CD4-positive, alpha-beta memory T cell (primary cell): ENCODE data around the gene COMP. TPM values are rescaled to one million over a fixed set of nuclear protein-coding genes. Genes with fewer than 3 reads are reported as not detected.

Source experiments
- CTCF ChIA-PET: fragments of 350-600 bp; sonication (Branson Sonifier 250); formaldehyde crosslinking; loops from one replicate; lab custom pipeline; 2021; ENCODE audit warnings: inconsistent platforms; ENCODE audit not compliant: partially characterized antibody; lab: Charles Lee
- POLR2A ChIA-PET: fragments of 350-600 bp; sonication (Branson Sonifier 250); formaldehyde crosslinking; loops from one replicate; lab custom pipeline; 2021; ENCODE audit not compliant: partially characterized antibody; lab: Charles Lee
- DNase-seq, 5 donors: peaks; one replicate each; pipeline versions ENCODE4 v3.0.0 to v3.0.0-alpha.2; 2020 to 2022; ENCODE audit warnings: mixed read lengths in 1 of 5
- H3K27ac ChIP-seq: one replicate; pipeline ENCODE4 v1.7.0; 2013; ENCODE audit warnings: low read depth, low read length
- H3K27me3 ChIP-seq: 2 replicates; pipeline ENCODE4 v1.7.0; 2013; ENCODE audit warnings: mild to moderate bottlenecking, low read length, moderate library complexity; ENCODE audit not compliant: insufficient read depth
- H3K36me3 ChIP-seq: 2 replicates; pipeline ENCODE4 v1.7.0; 2013; ENCODE audit warnings: mild to moderate bottlenecking, low read length, moderate library complexity; ENCODE audit not compliant: insufficient read depth
- H3K4me1 ChIP-seq: 2 replicates; pipeline ENCODE4 v1.7.0; 2013; ENCODE audit warnings: mild to moderate bottlenecking, low read length, moderate library complexity; ENCODE audit not compliant: insufficient read depth
- H3K4me3 ChIP-seq, 2 donors: one replicate each; pipeline ENCODE4 v1.7.0; 2013; ENCODE audit warnings: low read length in 2 of 2, mild to moderate bottlenecking in 1 of 2
- H3K9me3 ChIP-seq, 2 donors: one replicate each; pipeline ENCODE4 v1.7.0; 2013; ENCODE audit warnings: low read length in 2 of 2, control low read depth in 1 of 2; ENCODE audit not compliant: control insufficient read depth in 1 of 2
- H3K27ac Mint-ChIP-seq, 7 donors: one replicate each; pipeline ENCODE4 v1.8.0; 2020 to 2021; ENCODE audit warnings: mixed read lengths in 7 of 7, mild to moderate bottlenecking in 6 of 7, inconsistent platforms in 3 of 7, moderate library complexity in 3 of 7
- H3K27me3 Mint-ChIP-seq, 2 donors: one replicate each; pipeline ENCODE4 v1.8.0; 2020 to 2021; ENCODE audit warnings: mixed read lengths in 2 of 2
- H3K36me3 Mint-ChIP-seq, 2 donors: one replicate each; pipeline ENCODE4 v1.8.0; 2020 to 2021; ENCODE audit warnings: mixed read lengths in 2 of 2, inconsistent platforms in 1 of 2, mild to moderate bottlenecking in 1 of 2
- H3K4me1 Mint-ChIP-seq, 4 donors: one replicate each; pipeline ENCODE4 v1.8.0; 2020 to 2021; ENCODE audit warnings: mixed read lengths in 4 of 4, mild to moderate bottlenecking in 1 of 4
- H3K4me3 Mint-ChIP-seq, 8 donors: one replicate each; pipeline ENCODE4 v1.8.0; 2020 to 2021; ENCODE audit warnings: mixed read lengths in 8 of 8, mild to moderate bottlenecking in 7 of 8, moderate library complexity in 6 of 8, inconsistent platforms in 3 of 8
- H3K9me3 Mint-ChIP-seq, 8 donors: one replicate each; pipeline ENCODE4 v1.8.0; 2020 to 2021; ENCODE audit warnings: mixed read lengths in 8 of 8, mild to moderate bottlenecking in 5 of 8, inconsistent platforms in 3 of 8, moderate library complexity in 1 of 8
- intact Hi-C: fragments of 100-400 bp; cut with micrococcal nuclease; formaldehyde crosslinking; loops from one replicate; pipeline ENCODE4 v1.15.1; 2023
- polyA plus RNA-seq, 2 donors: library from polyadenylated mRNA; unstranded; fragments of 300-500 nt; fragmentation: Illumina TruSeq; gene quantifications; one replicate each; pipeline ENCODE4 v1.2.3, GENCODE V29; 2021
- total RNA-seq, 2 experiments: library from RNA; stranded (reverse); gene quantifications; one replicate each; pipeline ENCODE4 v1.2.3, GENCODE V29; 2021

Gene COMP
- total and polyA plus RNA-seq, 4 experiments from 2014 or later, result not detected

- Histone ChIP-seq H3K36me3 (no peaks in the 10 kb centered on the region), H3K27ac (no peak overlapping the region), H3K27me3 (no peaks in the 10 kb centered on the region), H3K4me1 (no peaks in the 10 kb centered on the region), H3K9me3 (no peaks in the 10 kb centered on the region), H3K4me3 (no peak overlapping the region)
- Mint-ChIP-seq H3K36me3 (peaks cover 3 to 7% of the 10 kb centered on the region in 2 donors), H3K27me3 (no peaks in the 10 kb centered on the region), H3K27ac (no peak overlapping the region), H3K4me3 (no peak overlapping the region), H3K4me1 (no peaks in the 10 kb centered on the region), H3K9me3 (no peaks in the 10 kb centered on the region)
- intact Hi-C loops, result no loop called here
- ChIA-PET CTCF (no interaction called here), POLR2A (no interaction called here)
- no peak for DNase-seq
Measured at GRCh38 chr19:18746401-18747325, 44.4 kb downstream of the COMP start.

DNA sequence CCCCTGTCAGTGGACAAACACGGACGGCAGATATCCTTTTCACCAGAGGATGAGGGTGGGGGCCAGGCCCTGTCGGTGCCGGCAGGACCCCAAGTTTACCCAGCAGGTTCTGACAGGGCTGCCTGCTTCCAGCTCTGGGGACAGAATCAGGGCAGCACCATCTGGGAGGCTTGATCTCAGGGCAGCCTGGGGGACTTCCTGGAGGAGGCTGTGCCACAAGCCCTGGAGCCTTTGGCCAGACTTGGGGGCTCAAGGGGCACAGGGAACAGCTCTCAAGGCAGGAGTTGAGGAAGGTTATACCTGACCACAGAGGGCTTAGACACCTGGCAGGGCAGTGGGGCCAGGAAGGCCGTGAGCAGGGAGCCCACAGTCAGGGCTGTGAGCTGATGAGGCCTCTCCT lies 45.2 kb downstream of the COMP start:
- Mint-ChIP-seq H3K9me3 (no peaks in the 10 kb centered on the region), H3K4me1 (no peaks in the 10 kb centered on the region), H3K27me3 (no peaks in the 10 kb centered on the region), H3K27ac (no peak overlapping the region), H3K4me3 (no peak overlapping the region), H3K36me3 (peaks cover 3 to 5% of the 10 kb centered on the region in 2 donors)
- ChIA-PET POLR2A (no interaction called here), CTCF (no interaction called here)
- Histone ChIP-seq H3K4me3 (no peak overlapping the region), H3K9me3 (no peaks in the 10 kb centered on the region), H3K4me1 (no peaks in the 10 kb centered on the region), H3K27ac (no peak overlapping the region), H3K36me3 (no peaks in the 10 kb centered on the region), H3K27me3 (no peaks in the 10 kb centered on the region)
- intact Hi-C loops, result no loop called here
- DNase-seq, result no peak

GRCh38 chr19:18745012-18745735 lies 45.9 kb downstream of the COMP start:
- Mint-ChIP-seq H3K4me3 (no peak overlapping the region), H3K27ac (no peak overlapping the region), H3K4me1 (no peaks in the 10 kb centered on the region), H3K27me3 (no peaks in the 10 kb centered on the region), H3K36me3 (peaks cover 0 to 1% of the 10 kb centered on the region in 2 donors), H3K9me3 (no peaks in the 10 kb centered on the region)
- H3K27ac ChIP-seq, result no peak overlapping the region
- H3K4me1 ChIP-seq, result no peaks in the 10 kb centered on the region
- no peaks in the 10 kb centered on the region for H3K9me3 ChIP-seq
- H3K36me3 ChIP-seq, result no peaks in the 10 kb centered on the region
- H3K4me3 ChIP-seq, result no peak overlapping the region
- no peak for DNase-seq
- no peaks in the 10 kb centered on the region for H3K27me3 ChIP-seq
- ChIA-PET CTCF (no interaction called here), POLR2A (no interaction called here)
- intact Hi-C loops, result no loop called here

GRCh38 chr19:18743784-18744418 lies 47.2 kb downstream of the COMP start:
- H3K9me3 ChIP-seq, result no peaks in the 10 kb centered on the region
- Mint-ChIP-seq H3K27ac (peak overlapping the region in 1 of 7 donors; percentile 18), H3K27me3 (no peaks in the 10 kb centered on the region), H3K9me3 (no peaks in the 10 kb centered on the region), H3K4me3 (peak overlapping the region in 1 of 8 donors; percentile 46), H3K36me3 (peaks cover 0 to 1% of the 10 kb centered on the region in 2 donors), H3K4me1 (no peaks in the 10 kb centered on the region)
- no peak overlapping the region for H3K4me3 ChIP-seq
- H3K27ac ChIP-seq, result no peak overlapping the region
- ChIA-PET POLR2A (no interaction called here), CTCF (no interaction called here)
- DNase-seq, result no peak
- intact Hi-C loops, result no loop called here
- H3K36me3 ChIP-seq, result no peaks in the 10 kb centered on the region
- H3K27me3 ChIP-seq, result no peaks in the 10 kb centered on the region
- no peaks in the 10 kb centered on the region for H3K4me1 ChIP-seq

DNA sequence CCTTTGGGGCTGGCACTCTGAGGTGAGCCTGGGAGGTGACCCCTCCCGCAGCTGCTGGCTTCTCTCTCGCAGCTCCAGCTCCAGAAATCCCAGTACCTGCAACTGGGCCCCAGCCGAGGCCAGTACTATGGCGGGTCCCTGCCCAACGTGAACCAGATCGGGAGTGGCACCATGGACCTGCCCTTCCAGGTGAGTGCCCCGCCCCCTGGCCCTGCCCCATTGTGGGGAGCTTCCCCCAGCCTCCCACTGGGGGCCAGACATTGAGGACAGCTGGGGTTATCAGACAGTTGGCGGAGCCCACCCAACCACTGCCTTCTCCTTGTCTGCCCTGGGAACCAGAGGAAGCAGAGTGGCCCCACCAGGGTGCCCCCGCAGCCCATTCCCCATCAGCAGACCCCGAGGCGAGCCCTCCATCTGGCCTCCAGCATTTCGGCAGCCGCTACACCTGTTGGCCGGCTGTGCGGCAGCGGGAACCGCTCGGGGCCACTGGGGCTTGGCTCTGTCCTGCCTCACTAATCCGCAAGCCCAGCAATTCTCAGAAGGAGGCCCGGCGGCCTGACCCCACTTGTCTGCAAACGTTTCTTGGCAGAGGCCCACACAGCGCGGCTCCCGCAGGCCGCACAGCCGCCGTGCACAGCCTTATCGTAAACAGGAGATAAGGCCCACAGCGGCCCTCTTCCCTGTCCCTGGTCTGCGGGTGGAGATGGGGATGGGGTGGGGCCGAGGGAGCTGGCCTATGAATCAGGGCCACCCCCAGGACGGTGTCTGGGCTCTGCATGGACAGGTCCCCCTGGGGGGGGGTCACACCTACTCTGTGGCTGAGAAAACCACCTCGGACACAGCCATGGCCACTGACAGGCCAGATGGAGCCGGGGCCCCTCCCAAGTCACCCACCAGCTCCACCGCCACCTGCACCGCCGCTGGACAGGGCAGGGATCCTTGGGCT lies 48.0 kb downstream of the COMP start:
- Mint-ChIP-seq H3K27ac (no peak overlapping the region), H3K9me3 (no peaks in the 10 kb centered on the region), H3K27me3 (no peaks in the 10 kb centered on the region), H3K4me3 (no peak overlapping the region), H3K36me3 (peaks cover 0 to under 1% of the 10 kb centered on the region in 2 donors), H3K4me1 (no peaks in the 10 kb centered on the region)
- intact Hi-C loops, result no loop called here
- no peaks in the 10 kb centered on the region for H3K4me1 ChIP-seq
- no peak overlapping the region for H3K4me3 ChIP-seq
- H3K27me3 ChIP-seq, result no peaks in the 10 kb centered on the region
- no peak for DNase-seq
- ChIA-PET POLR2A (no interaction called here), CTCF (interaction anchor here (0.8 kb wide), 1 partner anchor 16 kb away, joined by 3 read pairs; no protein-coding TSS in a partner anchor)
- H3K27ac ChIP-seq, result no peak overlapping the region
- no peaks in the 10 kb centered on the region for H3K9me3 ChIP-seq
- H3K36me3 ChIP-seq, result no peaks in the 10 kb centered on the region

DNA sequence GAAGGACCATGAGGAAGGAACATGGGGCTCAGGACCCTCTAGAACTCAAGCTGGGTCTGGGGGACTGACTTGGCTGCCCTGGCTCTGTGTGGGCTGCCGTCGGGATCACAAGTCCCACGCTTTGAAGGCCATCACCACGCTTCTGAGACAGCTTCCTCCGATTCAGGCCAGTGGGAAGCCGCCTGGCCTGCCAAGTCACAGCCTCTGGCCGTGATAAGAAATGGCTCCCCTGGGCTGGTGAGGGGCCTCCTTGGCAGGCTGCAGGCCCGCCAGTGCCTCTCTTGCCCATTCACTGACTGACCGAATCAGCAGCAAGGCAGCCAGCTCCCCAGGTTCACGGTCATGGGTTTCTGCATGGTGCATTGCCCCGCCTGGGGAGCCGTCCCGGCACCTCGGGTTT lies 48.8 kb downstream of the COMP start:
- Mint-ChIP-seq H3K36me3 (peaks cover 0 to 2% of the 10 kb centered on the region in 2 donors), H3K4me1 (peaks cover 0 to 2% (median 0%) of the 10 kb centered on the region in 4 donors), H3K4me3 (no peak overlapping the region), H3K27ac (no peak overlapping the region), H3K9me3 (no peaks in the 10 kb centered on the region), H3K27me3 (no peaks in the 10 kb centered on the region)
- CTCF ChIA-PET, result interaction anchor here (0.8 kb wide), 1 partner anchor 16 kb away, joined by 3 read pairs; no protein-coding TSS in a partner anchor
- Histone ChIP-seq H3K4me1 (no peaks in the 10 kb centered on the region), H3K4me3 (no peak overlapping the region), H3K36me3 (no peaks in the 10 kb centered on the region), H3K9me3 (no peaks in the 10 kb centered on the region), H3K27me3 (no peaks in the 10 kb centered on the region), H3K27ac (no peak overlapping the region)
- POLR2A ChIA-PET, result no interaction called here
- no peak for DNase-seq
- intact Hi-C loops, result no loop called here
